ENCODE data around the gene RYR2.
"Not testable (repeated sequence)": the region's sequence is repeated elsewhere in the genome, so short reads cannot be mapped to it uniquely, and the experiment has no call there.

Gene RYR2

GRCh38 chr1:237146241-237146640 is 104.3 kb downstream of the RYR2 start:
- DNase-seq: no peak
- no peak for ATAC-seq

- no peak for DNase-seq
- ATAC-seq: no peak
Observed at GRCh38 chr1:237149857-237150256, 107.9 kb downstream of the RYR2 start.

- DNase-seq, ATAC-seq: not testable (repeated sequence)
Observed at GRCh38 chr1:237151979-237152378, 110.0 kb downstream of the RYR2 start.

- no peak for DNase-seq
- no peak for ATAC-seq
Observed at GRCh38 chr1:237152506-237153335, 110.7 kb downstream of the RYR2 start.

GRCh38 chr1:237154157-237154556 is 112.2 kb downstream of the RYR2 start:
- DNase-seq: no peak
- no peak for ATAC-seq

- ATAC-seq: no peak
- DNase-seq: no peak
Observed at GRCh38 chr1:237164406-237165352, 122.7 kb downstream of the RYR2 start.

GRCh38 chr1:237166086-237166485 is 124.1 kb downstream of the RYR2 start:
- DNase-seq: no peak

GRCh38 chr1:237166593-237167101 is 124.7 kb downstream of the RYR2 start:
- DNase-seq (no peak), ATAC-seq (no peak)

More at GRCh38 chr1:237166086-237166485, 124.1 kb downstream of the RYR2 start:
- no peak for ATAC-seq

- ATAC-seq (no peak), DNase-seq (no peak)
Observed at GRCh38 chr1:237170149-237170548, 128.2 kb downstream of the RYR2 start.

GRCh38 chr1:237171454-237172117 is 129.6 kb downstream of the RYR2 start:
- no peak for DNase-seq

GRCh38 chr1:237172118-237172485 is 130.1 kb downstream of the RYR2 start:
- no peak for ATAC-seq
- no peak for DNase-seq

More at GRCh38 chr1:237171454-237172117, 129.6 kb downstream of the RYR2 start:
- no peak for ATAC-seq

- DNase-seq: no peak
- no peak for ATAC-seq
Observed at GRCh38 chr1:237179503-237179902, 137.5 kb downstream of the RYR2 start.

- ATAC-seq: no peak
Observed at GRCh38 chr1:237180256-237180655, 138.3 kb downstream of the RYR2 start.

GRCh38 chr1:237181743-237182317 is 139.8 kb downstream of the RYR2 start:
- DNase-seq: no peak
- no peak for ATAC-seq

More at GRCh38 chr1:237180256-237180655, 138.3 kb downstream of the RYR2 start:
- no peak for DNase-seq

- ATAC-seq (no peak), DNase-seq (no peak)
Observed at GRCh38 chr1:237183963-237184540, 142.1 kb downstream of the RYR2 start.

GRCh38 chr1:237186675-237187074 is 144.7 kb downstream of the RYR2 start:
- DNase-seq (no peak), ATAC-seq (no peak)

GRCh38 chr1:237187842-237188241 is 145.9 kb downstream of the RYR2 start:
- DNase-seq (no peak), ATAC-seq (no peak)

GRCh38 chr1:237191403-237191802 is 149.4 kb downstream of the RYR2 start:
- ATAC-seq (no peak), DNase-seq (no peak)

- DNase-seq: no peak
- no peak for ATAC-seq
Observed at GRCh38 chr1:237197470-237198425, 155.8 kb downstream of the RYR2 start.

GRCh38 chr1:237199026-237199425 is 157.0 kb downstream of the RYR2 start:
- DNase-seq (no peak), ATAC-seq (no peak)
